Measurements from ENCODE around the gene CLEC2L.

Gene CLEC2L

DNA sequence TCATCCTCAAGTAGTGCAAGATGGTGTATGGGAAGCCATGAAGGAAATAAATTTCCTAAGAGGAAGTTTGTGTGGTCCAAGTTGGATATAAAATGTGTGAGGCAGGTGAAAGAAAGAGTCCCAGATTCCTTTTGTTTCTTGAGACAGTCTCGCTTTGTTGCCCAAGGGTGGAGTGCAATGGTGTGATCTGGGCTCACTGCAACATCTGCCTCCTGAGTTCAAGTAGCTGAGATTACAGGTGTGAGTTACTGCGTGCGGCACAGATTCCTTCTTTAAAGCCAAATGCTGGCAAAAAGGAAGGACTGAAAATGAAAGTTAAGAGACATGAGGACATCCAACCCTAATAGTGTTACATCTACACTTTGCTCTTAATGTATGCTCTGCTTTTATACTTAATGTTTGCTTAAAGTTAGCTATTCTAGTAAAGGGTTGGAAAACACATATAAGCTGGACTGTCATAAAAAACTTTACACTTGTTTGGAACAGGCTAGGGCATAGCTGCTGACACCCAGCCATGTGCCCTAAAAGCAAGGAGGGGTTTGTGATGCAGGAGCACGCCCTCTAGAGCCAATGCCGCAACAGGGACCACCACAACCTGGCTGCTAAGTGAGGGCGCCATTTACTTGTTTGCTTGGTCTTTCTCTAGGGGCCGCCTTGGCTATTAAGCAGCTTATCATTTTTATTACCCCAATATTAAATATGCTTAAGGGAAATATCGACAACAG is 34.5 kb downstream of the CLEC2L start:
- no peak for DNase-seq (ENCODE audit: low read depth in 2 of 2)

DNA sequence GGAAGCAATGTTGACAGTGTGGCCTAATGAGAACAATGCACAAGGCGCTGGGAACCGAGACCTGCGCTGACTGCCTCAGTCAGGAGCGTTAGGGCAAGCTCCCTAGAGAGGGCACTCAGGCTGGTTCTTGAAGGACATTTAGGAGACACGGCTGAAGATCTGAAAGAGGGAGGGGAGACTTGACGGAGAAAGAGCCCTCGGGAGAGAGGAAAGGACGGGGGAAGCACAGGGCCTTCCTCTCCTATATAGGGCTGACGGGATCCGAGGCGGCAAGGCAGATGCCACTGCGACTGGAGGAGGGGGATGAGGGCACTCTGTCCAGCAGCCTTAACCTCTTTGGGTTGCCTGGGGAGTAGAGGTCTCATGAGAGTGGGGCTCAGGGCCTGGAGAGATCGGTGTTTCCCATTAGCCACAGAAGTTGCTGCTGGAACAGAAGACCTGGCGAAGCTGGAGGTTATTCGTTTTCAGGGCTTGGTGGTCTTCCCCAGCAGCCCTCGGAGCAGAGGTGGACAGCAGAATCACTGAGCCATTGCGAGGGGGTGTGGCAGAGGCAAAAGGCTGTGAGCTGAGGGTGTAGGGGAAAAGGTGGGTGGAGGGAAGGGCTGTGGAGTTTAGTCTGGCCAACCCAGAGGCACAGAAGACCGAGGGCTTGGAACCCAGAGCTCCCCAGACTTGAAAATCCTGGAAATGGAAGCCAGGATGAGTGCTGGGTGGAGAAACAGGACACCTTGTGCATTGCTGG is 36.0 kb downstream of the CLEC2L start:
- no peak for DNase-seq (ENCODE audit: low read depth in 2 of 2)

DNA sequence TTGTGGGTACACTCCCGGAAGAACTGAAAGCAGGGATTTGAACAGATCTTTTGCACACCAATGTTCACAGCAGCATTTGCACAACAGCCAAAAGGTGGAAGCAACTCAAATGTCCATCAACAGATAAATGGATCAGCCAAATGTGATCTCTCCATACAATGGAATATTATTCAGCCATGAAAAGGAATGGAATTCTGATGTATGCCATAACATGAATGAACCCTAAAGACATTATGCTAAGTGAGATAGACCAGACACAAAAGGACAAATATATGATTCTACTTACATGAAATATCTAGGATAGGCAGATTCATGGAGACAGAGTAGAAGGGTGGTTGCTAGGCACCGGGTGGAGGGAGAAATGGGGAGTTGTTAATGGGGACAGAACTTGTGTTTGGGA is 36.7 kb downstream of the CLEC2L start:
- DNase-seq (ENCODE audit: low read depth in 2 of 2), result no peak

DNA sequence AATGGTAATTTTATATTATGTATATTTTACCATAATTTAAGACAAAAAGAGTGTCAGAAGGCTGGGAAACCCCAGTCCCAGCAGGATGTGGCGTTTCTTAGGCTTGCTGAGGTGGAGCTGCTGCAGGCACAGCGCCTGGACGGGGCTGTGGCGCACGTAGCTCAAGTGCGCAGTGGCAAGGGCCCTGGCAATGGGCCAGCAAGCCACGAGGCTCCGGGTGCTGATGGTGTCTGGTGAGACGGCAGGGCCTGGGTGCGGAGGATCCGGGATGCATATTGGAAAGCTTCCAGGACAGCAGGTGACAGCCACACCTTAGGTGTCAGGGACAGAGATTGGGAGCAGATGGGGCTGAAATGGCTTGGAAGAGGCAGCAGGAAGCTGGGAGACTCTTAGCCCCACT is 37.2 kb downstream of the CLEC2L start:
- DNase-seq (ENCODE audit: low read depth in 2 of 2), result no peak

DNA sequence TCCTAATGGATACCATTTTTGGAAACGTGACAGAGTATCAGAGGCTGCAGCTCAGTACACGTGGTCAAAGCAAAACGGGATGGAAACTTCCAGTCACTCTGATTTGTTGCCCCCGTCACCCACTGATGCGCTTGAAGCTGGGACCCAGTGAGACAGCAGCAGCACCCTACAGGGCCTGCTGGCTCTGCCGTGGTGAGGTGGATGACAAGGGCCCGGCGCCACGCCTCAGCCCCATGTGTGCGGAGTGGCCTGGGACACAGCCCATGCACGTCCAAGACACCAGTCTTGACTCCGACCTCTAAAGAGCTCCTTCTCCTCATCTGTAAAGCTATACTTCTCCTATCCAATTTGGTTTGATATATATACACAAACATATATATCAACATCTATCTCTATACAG is 39.0 kb downstream of the CLEC2L start:
- DNase-seq (ENCODE audit: low read depth in 2 of 2), result no peak

DNA sequence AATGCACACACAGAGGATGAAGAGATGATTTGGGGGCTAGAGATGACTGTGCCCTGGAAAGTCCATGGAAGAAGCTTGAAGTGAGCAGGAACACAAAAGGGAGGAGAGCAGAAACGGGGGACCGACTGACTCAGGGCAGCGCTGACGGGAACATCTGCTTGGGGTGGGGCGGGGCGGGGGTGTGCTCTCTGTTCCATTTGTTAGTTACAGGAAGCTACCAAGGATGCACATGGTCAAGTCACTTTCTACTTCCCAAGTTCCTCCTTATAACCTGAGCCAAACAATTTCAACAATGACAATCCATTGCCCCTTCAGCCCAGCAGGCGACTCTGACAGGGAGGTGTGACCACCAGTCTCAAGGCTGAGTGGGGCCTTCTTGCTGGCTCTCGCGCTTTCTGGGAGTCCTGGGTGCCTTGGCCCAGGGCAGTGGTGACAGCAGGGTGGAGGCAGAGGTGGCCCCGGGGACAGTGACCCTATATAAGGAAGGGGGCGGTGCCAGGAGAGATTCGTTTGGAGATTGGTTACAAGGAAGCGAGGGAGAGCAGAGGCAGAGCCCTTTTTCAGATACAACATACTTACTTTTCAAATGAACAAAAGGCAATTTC is 39.6 kb downstream of the CLEC2L start:
- no peak for DNase-seq (ENCODE audit: low read depth in 2 of 2)

DNA sequence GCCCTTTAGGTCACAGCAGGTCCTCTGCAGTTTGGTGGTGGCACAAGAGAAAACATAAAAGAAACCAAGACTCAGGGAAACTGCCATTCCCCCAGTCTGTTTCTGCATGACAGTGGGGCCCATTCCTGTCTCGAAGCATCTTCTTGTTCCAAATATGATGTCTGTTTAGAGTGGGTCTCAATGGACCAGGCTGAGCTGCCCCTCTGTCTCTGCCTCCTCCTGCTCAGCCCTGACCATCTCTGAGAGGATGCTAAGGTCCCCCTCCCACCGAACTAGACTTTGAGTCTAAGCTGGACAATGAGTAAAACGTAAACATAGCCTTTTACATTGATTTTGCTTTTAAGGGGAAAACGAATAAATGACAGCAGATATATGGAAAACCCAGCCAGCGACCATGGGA is 40.4 kb downstream of the CLEC2L start:
- no peak for DNase-seq (ENCODE audit: low read depth in 2 of 2)

DNA sequence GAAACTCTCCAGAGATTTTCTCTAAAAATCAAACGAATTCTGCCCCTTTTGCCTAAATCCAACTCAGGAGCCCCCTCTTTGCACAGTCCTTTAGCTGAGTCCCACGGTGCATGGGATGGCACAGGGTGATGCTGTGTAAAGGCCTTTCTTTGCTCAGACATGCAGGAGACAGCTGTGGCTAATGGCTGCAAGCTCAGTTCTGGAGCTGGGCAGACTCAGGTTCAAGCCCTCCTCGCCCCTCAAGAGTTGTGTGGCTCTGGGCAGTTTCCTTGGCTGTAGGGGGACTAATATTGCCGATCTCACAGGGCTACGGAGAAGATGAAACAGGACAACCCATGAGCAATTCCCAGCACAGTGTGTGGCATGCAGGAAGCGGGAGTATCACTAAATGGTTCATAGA is 42.6 kb downstream of the CLEC2L start:
- DNase-seq (ENCODE audit: low read depth in 2 of 2), result no peak

DNA sequence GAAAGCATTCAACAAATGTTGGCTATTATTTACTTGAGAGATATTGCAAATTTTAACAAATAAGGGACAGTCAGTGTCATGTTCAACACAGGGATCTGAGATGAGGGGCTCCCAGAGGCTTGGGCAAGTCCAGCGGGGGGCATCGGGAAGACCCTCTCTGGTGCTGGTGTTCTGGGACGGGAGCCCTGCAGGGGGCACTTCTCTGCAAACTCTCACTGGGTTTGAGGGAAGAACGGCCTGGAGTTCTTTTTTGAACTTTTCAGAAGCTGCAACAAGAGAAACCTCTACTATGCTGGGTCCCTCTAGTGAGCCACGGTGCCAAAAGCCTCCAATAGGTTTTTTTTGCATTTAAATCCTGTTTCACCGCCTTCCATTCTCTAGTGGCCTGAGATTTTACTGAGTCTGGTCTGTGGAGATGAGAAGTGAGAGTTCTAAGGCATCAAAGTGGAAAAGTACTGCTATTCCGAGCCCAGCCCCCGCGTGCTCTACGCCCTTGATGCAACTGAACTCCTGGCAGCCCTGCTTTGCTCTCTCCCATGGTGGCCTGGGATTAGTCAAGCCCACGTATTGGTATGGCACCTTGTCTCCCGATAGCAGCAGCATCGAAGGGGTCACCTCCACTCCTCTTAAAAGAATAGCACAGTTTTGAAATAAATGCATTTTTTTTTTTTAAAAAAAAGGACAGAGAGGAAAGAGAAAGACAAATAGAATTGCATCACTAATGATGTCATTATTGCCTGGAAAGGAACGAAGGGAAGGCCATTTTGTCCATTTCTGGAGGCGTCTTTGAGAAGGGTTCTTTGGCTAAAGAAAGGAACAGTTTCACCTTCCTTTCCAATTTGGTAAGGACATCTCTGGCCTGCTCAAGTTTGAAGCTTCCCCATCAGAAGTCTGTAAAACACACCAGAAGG is 43.5 kb downstream of the CLEC2L start:
- no peak for DNase-seq (ENCODE audit: low read depth in 2 of 2)

DNA sequence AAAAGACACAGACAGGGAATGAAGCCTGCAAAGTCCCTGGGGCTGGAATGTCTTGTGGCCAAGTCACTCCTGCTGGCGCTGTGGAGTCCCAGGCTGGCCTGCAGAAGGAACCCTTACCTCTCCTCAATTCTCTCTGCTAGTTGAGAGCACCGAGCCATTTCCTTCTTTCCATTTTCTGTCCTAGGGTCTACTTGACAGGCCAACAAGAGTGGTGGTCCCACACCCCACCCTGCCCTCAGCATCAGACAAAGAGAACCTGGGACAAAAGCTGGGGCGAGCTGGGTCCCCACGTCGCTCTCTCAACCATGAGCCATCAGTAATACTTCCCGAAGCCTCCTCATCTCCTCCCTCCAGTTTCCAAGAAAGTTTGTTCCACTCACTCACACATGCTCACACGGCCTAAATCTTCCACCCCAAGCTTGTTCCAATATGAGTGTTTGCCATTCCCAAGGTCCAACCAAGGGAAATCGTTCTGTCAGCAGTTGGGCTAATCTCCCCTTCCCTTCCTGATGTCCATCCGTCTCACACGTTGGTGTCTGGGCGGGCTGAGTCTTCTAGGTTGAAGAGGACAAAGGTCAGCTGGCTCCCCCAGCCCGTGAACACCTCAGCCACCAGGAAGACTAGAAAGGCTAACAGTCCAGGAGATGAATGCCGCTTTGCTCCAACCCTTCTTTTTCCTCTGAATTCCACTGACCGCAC is 44.3 kb downstream of the CLEC2L start:
- DNase-seq (ENCODE audit: low read depth in 2 of 2), result no peak

DNA sequence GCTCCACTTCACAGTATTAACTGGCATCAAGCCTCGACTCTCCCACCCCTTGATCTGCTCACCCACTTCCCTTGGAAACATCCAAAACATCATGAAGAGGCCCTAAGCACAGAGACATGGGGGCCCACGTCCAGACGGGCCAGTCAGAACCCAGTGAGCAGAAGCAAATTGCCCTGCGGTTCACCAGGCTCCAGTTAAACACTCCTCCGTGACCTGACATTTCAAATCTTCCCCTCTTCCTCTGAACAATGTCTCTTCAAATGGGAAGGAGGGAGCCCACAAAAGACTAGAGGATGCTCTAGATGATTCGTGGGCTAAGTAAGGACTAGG is 44.8 kb downstream of the CLEC2L start:
- DNase-seq (ENCODE audit: low read depth in 2 of 2), result no peak

DNA sequence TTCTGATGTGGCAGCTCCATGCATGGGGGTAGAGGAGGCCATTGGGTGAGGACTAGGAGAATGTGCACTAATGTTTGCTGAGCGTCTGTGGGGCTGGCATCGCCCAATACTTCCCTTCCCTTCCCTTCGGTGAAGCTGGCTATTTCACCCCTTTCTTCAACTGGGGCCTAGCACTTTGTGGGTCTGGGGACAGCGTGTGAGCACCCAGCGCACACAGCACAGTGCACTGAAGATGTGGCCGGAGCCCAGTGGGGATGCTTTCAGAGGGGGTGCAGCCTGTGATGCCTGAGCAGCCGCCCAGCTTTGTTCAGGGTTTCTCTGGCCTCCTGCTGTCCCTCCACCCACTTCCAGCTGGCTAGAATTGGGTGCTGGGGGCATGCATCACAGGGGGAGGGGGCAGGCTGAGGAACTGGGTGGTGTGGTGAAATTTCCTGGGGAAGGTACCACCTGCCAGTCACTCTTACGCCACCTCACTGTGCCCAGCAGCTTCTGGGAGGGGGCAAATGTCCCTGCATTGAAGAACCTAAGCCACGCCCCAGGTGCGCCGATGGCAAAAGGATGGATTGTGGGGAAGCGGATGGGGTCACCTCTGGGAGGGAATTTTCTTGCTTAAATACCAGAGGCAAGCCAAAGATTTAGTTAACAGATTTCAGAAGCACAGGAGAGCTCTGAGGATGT is 45.5 kb downstream of the CLEC2L start:
- no peak for DNase-seq (ENCODE audit: low read depth in 2 of 2)

DNA sequence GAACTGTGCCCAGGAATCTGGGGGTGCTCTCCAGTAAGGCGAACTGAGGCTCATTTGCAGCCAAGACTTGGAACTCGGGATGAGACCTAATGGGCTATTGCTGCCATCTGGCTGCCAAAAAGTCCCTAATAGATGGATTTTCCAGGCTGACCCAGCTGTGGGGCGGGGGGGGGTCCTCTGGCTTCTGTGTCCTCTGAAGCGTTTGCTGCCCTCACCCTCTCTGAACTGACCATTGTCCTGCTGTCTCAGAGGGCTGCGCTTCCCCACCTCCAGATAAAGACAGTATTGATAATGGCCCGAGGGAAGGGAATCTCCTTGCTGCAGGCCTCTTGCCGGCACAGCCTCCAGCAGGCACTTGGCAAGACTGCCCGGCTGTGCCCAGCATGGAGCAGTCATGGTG is 46.6 kb downstream of the CLEC2L start:
- no peak for DNase-seq (ENCODE audit: low read depth in 2 of 2)

DNA sequence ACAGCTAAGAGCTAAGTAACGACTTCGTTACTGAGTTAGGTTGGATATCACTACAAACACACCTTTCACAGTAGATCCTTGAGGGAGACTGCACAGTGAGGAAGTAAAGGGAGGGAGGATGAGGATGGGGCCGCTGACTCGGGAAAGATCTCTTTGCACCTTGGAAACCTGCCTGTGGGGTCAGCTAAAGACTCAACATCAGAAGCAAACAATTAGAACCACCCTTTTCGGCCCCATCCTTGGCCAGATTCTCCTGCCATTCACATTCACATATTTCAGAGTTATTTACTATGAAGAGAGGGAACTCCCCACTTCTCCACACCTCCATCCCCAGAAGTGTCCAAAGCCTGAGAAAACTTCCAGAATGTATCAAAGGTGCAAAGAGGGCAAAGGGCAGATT is 47.1 kb downstream of the CLEC2L start:
- DNase-seq (ENCODE audit: low read depth in 2 of 2), result no peak

DNA sequence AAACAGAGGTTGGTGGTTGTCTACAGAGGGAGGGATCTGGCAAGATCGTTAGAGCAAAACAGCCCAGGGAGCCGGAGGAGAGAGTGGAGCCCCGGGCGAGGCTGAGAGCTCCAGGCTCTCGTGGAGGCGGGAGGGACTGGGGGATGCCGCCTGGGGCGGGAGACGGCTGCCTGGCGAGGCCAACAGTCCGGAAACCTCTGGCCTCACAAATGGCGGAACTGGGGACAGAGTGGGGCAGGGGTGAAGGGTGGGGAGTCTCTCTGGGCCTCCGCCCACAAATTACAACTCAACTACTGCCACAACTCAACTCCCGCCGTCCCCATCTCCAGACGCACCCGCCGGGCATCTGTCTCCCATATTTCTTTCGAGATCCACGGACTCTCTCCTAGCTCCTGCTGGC is 47.7 kb downstream of the CLEC2L start:
- DNase-seq (ENCODE audit: low read depth in 2 of 2), result no peak

DNA sequence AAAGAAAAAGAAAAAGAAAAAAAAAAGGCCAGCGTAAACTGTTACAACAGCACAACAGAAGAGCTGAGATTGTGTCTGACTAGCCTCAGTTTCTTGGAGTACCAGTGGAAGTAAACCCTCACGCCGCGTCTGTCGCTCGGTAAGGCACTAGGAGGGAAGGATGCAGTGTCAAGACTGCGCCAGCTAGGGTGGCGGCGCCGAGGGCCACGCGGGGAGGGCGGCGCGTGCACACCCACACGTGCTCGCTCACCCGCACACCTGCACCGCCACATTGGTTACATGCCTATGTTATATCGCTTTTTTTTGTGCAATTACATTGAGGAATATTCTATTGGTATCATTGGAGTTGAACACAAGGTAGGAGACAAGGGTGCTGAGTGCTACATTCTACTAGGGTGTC is 48.2 kb downstream of the CLEC2L start:
- DNase-seq (ENCODE audit: low read depth in 2 of 2), result no peak

DNA sequence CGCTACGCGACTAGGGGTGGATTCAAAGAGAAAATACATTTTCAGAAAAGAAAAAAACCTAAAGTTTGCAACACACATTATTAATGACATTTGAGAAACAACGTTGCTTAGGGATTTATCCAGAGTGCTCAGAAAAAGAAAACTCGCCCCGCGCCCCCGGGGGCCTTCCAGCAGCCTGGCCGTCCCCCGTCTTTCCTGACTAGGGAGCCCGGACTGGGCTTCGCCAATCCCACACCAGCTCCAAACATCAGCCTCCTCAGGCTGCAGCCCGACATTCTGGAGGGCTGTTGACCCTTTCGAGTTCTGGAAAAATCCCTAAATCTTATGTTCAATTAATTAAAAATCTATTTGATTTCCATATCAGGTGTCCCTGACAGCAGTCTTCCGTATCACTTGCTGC is 48.6 kb downstream of the CLEC2L start:
- no peak for DNase-seq (ENCODE audit: low read depth in 2 of 2)

DNA sequence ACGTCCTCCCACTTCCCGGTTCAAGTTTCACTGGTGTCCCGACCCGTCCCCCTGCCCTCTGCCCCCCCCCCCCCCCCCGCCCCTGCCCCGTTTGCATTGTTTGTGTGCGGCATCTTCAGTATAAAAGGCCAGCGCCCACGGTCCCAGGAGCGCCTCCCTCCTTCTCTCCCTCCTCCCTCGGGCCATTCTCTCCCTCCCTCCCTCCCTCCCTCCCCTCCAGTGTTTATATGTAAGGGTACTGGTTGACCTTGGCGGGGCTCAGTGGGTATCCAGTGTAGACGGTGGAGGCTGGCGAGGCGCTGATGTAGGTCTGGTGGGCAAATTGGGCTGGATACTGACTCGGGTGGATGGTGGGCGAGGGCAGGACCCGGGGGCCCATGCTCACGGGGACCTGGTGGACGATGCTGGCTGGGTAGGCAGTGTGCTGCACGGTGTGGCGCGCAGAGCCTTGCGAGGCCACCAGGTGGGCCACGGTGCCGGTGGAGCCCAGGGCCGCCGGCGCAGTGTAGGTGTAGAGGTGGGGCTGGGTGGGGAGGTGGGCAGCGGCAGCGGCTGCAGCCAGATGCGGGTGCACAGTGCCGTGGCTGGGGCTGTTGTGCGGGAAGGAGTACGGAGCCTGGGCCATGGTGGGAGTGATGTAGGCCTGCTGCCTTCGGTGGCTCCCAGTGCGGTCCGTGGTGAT is 49.4 kb downstream of the CLEC2L start:
- no peak for DNase-seq (ENCODE audit: low read depth in 2 of 2)

DNA sequence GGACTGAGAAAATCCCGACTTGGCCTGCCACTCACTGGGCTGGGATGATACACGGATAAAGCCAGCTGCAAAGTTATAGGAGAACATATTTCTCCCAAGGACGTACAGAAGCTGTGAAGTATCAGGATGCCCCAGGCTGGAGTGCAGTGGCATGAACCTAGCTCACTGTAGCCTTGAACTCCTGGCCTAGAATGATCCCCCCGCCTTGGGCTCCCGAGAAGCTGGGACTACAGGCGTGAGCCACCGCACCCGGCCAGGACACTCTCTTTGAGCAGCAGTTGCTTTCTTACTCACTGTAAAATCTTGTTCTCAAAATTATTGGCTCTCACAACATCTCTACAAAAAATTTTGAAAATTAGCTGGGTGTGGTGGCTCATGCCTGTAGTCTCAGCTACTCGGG is 50.4 kb downstream of the CLEC2L start:
- DNase-seq (ENCODE audit: low read depth in 2 of 2), result no peak

DNA sequence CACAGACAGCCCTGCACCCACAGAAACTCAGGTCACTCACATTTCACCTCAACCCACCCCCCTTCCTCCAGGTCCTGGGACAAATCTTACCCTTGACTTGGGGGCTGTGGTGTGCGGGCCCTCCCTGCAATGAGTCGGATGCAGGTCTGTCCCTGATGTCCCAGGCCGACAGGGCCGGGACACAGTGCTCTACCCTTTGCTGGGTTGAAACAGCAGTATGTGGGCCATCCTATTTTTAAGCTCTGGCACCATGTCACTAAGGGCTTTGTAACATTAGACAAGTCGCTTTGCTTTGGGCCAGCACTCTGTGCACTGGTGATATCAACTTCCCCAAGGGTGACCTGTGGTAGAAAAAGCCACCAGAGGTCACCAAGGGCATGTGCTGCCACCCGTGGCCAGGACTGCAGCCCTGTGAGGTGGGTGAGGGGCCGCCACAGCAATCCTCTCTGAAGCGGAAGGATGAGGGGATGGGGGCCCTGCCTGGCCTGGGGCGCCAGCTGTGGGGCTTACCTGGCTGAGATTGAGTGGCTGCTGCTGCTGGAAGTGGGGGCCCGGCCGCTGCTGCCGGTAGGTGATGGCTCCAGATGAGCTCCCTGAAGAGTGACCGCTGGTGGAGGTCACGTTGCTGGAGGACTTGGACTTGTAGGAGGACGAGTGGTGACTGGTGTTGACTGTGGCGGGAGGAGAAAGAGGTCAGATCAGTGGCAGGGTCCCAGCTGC is 51.3 kb downstream of the CLEC2L start:
- DNase-seq (ENCODE audit: low read depth in 2 of 2), result no peak

All from activated CD4-positive, alpha-beta T cell treated with anti-CD3 and anti-CD28 coated beads for 24 hours (primary cell).